ENCODE data around the gene PPM1M.

Gene PPM1M

GRCh38 chr3:52221563-52222318 is 23.8 kb upstream of the PPM1M start:
- H3K27ac Mint-ChIP-seq, result no peak overlapping the region
- intact Hi-C loops (cut with micrococcal nuclease), result no loop called here
- H3K4me3 Mint-ChIP-seq, result no peak overlapping the region
- H3K27me3 Mint-ChIP-seq, result peaks cover 5% of the 10 kb centered on the region
- no peaks in the 10 kb centered on the region for H3K9me3 Mint-ChIP-seq
- H3K4me1 Mint-ChIP-seq (ENCODE audit: low read depth), result peaks cover 70% of the 10 kb centered on the region
- peaks cover 31% of the 10 kb centered on the region for H3K36me3 Mint-ChIP-seq (ENCODE audit: low read depth)

- Mint-ChIP-seq H3K36me3 (ENCODE audit: low read depth) (peaks cover 38% of the 10 kb centered on the region), H3K9me3 (no peaks in the 10 kb centered on the region), H3K27me3 (peaks cover 5% of the 10 kb centered on the region), H3K4me1 (ENCODE audit: low read depth) (peaks cover 63% of the 10 kb centered on the region), H3K27ac (no peak overlapping the region), H3K4me3 (no peak overlapping the region)
- intact Hi-C loops (cut with micrococcal nuclease), result no loop called here
Observed at GRCh38 chr3:52222319-52223221, 23.0 kb upstream of the PPM1M start.

GRCh38 chr3:52223449-52224408 is 21.8 kb upstream of the PPM1M start:
- Mint-ChIP-seq H3K4me1 (ENCODE audit: low read depth) (peaks cover 52% of the 10 kb centered on the region), H3K27me3 (peaks cover 5% of the 10 kb centered on the region), H3K36me3 (ENCODE audit: low read depth) (peaks cover 49% of the 10 kb centered on the region), H3K27ac (no peak overlapping the region), H3K4me3 (no peak overlapping the region), H3K9me3 (no peaks in the 10 kb centered on the region)
- intact Hi-C loops (cut with micrococcal nuclease), result no loop called here

DNA sequence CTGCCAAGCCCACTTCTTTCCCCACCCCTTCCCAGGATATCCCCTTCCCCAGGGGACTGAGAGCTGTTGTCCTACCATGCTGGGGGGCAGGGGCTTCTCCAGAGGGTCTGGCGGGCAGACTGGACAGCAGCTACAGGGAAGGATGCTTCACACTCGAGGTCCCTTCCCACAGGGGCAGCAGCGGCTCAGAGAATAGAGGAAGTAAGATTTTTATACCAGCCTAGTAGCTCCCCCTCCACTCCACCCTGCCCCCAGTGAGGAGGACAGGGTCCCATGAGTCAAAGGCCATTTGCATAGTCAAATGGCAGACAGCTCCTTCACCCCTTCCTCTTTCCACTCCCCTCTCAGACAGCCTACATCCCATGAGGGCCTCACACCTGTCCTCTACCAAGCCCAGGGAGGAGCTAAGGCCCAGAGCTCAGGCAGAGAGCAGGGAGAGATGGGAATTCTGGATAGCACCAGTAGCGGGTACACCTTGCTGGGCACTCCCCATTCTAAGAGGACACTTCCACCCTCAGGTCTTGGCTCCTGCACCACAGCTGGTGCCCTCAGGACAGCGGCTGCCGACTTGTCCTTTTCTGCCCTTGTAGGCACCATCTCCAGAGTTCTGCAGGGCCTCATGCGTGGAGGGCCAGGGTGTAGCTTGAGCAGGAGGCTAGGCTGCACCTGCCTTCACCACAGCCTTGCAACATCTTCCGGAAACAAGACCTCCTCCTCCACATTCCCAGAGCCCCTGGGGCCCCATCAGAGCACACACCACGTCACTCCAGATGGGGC is 19.9 kb upstream of the PPM1M start, which contains the start of gene TLR9:
TLR9 (minus strand) TSS at position 194 of the 777 bp plus-strand sequence; CDS start at position 78, 116 bp downstream.
- Mint-ChIP-seq H3K36me3 (ENCODE audit: low read depth) (peaks cover 68% of the 10 kb centered on the region), H3K27ac (peak within 1 kb of the TSS; percentile 47), H3K27me3 (peaks cover 5% of the 10 kb centered on the region), H3K4me3 (no peak within 1 kb of the TSS), H3K4me1 (ENCODE audit: low read depth) (peaks cover 52% of the 10 kb centered on the region), H3K9me3 (no peaks in the 10 kb centered on the region)
- intact Hi-C loops (cut with micrococcal nuclease), result no loop called here

DNA sequence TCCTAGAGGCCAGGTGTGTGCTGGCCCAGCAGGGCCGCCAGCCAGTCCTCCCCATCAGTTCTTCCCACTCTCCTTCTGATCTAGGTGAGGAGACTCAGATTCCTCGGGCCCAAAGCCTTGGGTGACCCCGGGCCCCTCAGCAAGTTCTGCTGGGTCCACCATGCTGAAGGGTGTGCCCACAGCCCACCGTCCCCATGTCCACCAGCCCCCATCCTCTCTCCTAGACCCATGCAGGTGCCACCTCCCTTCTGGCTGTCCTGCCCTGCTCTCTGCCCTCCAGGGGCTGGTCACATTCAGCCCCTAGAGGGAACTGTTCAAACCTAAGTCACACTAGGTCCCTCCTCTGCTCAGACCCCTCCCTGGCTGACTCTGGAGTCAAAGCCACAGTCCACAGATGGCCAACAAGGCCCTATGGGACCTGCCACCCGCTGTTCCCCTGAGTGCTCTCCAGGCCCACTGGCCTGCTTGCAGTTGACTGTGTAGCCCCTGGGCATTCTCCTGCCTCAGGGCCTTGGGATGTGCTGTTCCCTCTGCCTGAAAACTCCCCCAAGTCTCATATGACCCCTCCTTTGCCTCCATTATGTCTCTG is 19.2 kb upstream of the PPM1M start:
- H3K4me1 Mint-ChIP-seq (ENCODE audit: low read depth), result peaks cover 57% of the 10 kb centered on the region
- peaks cover 70% of the 10 kb centered on the region for H3K36me3 Mint-ChIP-seq (ENCODE audit: low read depth)
- no peak overlapping the region for H3K4me3 Mint-ChIP-seq
- peaks cover 5% of the 10 kb centered on the region for H3K27me3 Mint-ChIP-seq
- H3K27ac Mint-ChIP-seq, result peak overlapping the region; percentile 47
- no peaks in the 10 kb centered on the region for H3K9me3 Mint-ChIP-seq
- intact Hi-C loops (cut with micrococcal nuclease), result no loop called here

DNA sequence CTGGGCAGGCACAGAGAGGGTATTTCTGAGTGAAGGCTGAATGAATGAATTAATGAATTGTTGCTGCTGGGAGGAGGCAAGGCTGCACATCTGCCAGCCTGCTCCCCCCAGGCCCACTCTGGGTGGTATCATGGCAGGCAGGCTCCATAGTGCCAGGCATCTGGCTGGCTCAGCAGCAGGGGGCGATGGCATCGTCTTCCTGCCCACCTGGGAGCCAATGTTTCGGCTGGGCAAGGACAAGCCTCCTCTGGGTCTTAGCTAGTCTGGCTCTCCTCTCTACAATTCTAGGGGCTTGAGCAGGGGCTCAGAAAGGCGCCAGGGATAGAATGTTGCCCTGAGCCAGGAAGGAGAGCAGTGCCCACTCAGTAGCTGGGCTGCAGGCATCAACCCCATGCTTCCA is 18.4 kb upstream of the PPM1M start:
- Mint-ChIP-seq H3K4me1 (ENCODE audit: low read depth) (peaks cover 65% of the 10 kb centered on the region), H3K4me3 (no peak overlapping the region), H3K9me3 (no peaks in the 10 kb centered on the region), H3K27ac (peak overlapping the region; percentile 47), H3K27me3 (peaks cover 5% of the 10 kb centered on the region), H3K36me3 (ENCODE audit: low read depth) (peaks cover 71% of the 10 kb centered on the region)
- intact Hi-C loops (cut with micrococcal nuclease), result no loop called here

- H3K27ac Mint-ChIP-seq, result no peak overlapping the region
- intact Hi-C loops (cut with micrococcal nuclease), result no loop called here
- H3K4me3 Mint-ChIP-seq, result no peak overlapping the region
- no peaks in the 10 kb centered on the region for H3K9me3 Mint-ChIP-seq
- H3K27me3 Mint-ChIP-seq, result peaks cover 5% of the 10 kb centered on the region
- H3K4me1 Mint-ChIP-seq (ENCODE audit: low read depth), result peaks cover 72% of the 10 kb centered on the region
- H3K36me3 Mint-ChIP-seq (ENCODE audit: low read depth), result peaks cover 71% of the 10 kb centered on the region
Observed at GRCh38 chr3:52227766-52228165, 17.8 kb upstream of the PPM1M start.

DNA sequence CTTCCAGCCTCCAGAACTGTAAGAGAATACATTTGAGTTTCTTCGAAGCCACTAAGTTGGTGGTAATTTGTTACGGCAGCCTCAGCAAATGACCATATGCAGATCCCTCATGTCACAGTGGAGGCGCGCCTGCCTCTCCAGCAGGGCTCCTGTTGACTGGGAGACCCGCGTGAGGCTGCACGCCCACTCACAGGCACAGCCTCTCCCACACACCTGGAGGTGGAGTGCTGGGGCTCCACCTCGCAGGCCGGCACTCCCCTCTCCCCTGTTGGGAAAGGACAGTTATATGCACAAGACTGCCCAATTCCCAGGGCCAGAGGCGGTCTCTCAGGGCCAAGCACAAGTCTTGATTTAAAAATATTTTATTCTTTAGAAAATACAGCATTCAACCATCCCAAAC is 17.3 kb upstream of the PPM1M start:
- no peak overlapping the region for H3K27ac Mint-ChIP-seq
- peaks cover 71% of the 10 kb centered on the region for H3K36me3 Mint-ChIP-seq (ENCODE audit: low read depth)
- peaks cover 72% of the 10 kb centered on the region for H3K4me1 Mint-ChIP-seq (ENCODE audit: low read depth)
- H3K4me3 Mint-ChIP-seq, result no peak overlapping the region
- peaks cover 5% of the 10 kb centered on the region for H3K27me3 Mint-ChIP-seq
- intact Hi-C loops (cut with micrococcal nuclease), result no loop called here
- H3K9me3 Mint-ChIP-seq, result no peaks in the 10 kb centered on the region

- intact Hi-C loops (cut with micrococcal nuclease), result no loop called here
- H3K36me3 Mint-ChIP-seq (ENCODE audit: low read depth), result peaks cover 71% of the 10 kb centered on the region
- no peaks in the 10 kb centered on the region for H3K9me3 Mint-ChIP-seq
- no peak overlapping the region for H3K4me3 Mint-ChIP-seq
- peaks cover 72% of the 10 kb centered on the region for H3K4me1 Mint-ChIP-seq (ENCODE audit: low read depth)
- H3K27me3 Mint-ChIP-seq, result peaks cover 2% of the 10 kb centered on the region
- no peak overlapping the region for H3K27ac Mint-ChIP-seq
Observed at GRCh38 chr3:52228751-52229291, 16.7 kb upstream of the PPM1M start.

- Mint-ChIP-seq H3K4me3 (no peak overlapping the region), H3K27ac (no peak overlapping the region), H3K36me3 (ENCODE audit: low read depth) (peaks cover 78% of the 10 kb centered on the region), H3K27me3 (no peaks in the 10 kb centered on the region), H3K4me1 (ENCODE audit: low read depth) (peaks cover 73% of the 10 kb centered on the region), H3K9me3 (no peaks in the 10 kb centered on the region)
- intact Hi-C loops (cut with micrococcal nuclease), result loop anchor here (2.0 kb wide), 1 partner anchor 109 kb away; no protein-coding TSS in a partner anchor
Observed at GRCh38 chr3:52229656-52230055, 15.9 kb upstream of the PPM1M start.

DNA sequence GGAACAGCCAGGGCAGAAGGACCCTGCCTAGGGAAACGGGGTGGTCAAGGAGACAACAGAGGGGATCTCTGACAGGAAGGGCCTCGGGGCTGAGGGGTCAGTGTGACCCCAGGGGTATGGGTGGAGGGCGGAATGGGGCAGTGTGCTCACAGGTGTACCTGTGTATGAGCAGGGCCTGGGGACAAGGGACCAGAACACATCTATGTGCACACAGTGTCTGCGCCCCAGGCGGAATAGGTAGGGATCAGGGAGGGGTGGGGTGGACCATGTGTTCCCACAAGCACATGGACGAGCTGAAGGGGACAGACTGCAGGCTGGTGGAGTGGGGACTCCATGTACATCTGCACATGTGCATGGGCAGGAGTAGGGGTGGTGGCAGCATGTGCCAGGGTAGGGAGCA is 15.1 kb upstream of the PPM1M start:
- no peak overlapping the region for H3K27ac Mint-ChIP-seq
- H3K4me3 Mint-ChIP-seq, result no peak overlapping the region
- H3K4me1 Mint-ChIP-seq (ENCODE audit: low read depth), result peaks cover 73% of the 10 kb centered on the region
- intact Hi-C loops (cut with micrococcal nuclease), result loop anchor here (2.0 kb wide), 1 partner anchor 108 kb away; no protein-coding TSS in a partner anchor
- no peaks in the 10 kb centered on the region for H3K27me3 Mint-ChIP-seq
- peaks cover 86% of the 10 kb centered on the region for H3K36me3 Mint-ChIP-seq (ENCODE audit: low read depth)
- H3K9me3 Mint-ChIP-seq, result no peaks in the 10 kb centered on the region

- peaks cover 91% of the 10 kb centered on the region for H3K36me3 Mint-ChIP-seq (ENCODE audit: low read depth)
- H3K27me3 Mint-ChIP-seq, result no peaks in the 10 kb centered on the region
- peaks cover 73% of the 10 kb centered on the region for H3K4me1 Mint-ChIP-seq (ENCODE audit: low read depth)
- no peak overlapping the region for H3K27ac Mint-ChIP-seq
- H3K9me3 Mint-ChIP-seq, result no peaks in the 10 kb centered on the region
- intact Hi-C loops (cut with micrococcal nuclease), result loop anchor here (2.0 kb wide), 1 partner anchor 108 kb away; no protein-coding TSS in a partner anchor
- H3K4me3 Mint-ChIP-seq, result no peak overlapping the region
Observed at GRCh38 chr3:52230889-52231499, 14.6 kb upstream of the PPM1M start.

Measured in dendritic cell treated with granulocyte-macrophage colony-stimulating factor and Interleukin-4, amounts not matched to agents 40 ng/mL and 50 ng/mL, for 4 days (primary cell).